ENCODE results near the gene MAML2. TPM values are rescaled to one million over a fixed set of nuclear protein-coding genes. Genes with fewer than 3 reads are reported as not detected.

The MAML2 gene
- total and polyA plus RNA-seq, 2 of the 8 experiments (the other 6 are each of a cell fraction or from before 2014, with no cell fraction given), result 3.8 to 6.6 TPM

DNA sequence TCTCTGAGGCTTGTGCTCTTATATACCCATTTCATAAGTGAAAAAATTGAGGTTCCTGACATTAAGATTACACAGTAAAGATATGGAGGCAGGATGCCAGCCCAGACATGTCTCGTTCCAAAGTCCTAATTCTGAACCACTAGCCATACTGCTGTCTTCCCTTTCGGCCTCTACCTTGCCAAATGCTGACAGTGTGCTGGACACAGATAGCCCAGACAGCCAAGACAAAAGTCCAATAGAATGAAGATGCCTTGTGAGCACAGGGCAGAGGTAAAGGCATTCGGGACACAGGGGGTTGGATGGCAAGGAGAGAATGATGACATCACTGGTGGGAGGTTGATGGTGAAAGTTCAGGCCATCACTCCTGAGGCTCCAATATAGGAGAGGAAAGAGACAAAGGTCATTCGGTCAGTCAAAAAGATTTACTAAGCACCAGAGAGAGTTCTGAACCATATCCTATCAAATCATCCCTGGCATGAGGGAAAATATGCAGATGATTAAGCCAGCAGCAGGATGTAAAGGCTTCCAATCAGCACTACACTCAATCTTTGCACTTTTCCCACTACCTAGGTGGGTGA lies 245.1 kb downstream of the MAML2 start (continued):
- no peak for TF ChIP-seq BCL11A (IDR thresholded peaks at IDR 0.05; ENCODE audit: low read depth in 2 of 2, low read length in 2 of 2)
- TF ChIP-seq CBX5 (IDR thresholded peaks at IDR 0.05; ENCODE audit: low read depth, low read length), result no peak
- TF ChIP-seq, protein P1, sequence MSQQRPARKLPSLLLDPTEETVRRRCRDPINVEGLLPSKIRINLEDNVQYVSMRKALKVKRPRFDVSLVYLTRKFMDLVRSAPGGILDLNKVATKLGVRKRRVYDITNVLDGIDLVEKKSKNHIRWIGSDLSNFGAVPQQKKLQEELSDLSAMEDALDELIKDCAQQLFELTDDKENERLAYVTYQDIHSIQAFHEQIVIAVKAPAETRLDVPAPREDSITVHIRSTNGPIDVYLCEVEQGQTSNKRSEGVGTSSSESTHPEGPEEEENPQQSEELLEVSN (IDR thresholded peaks at IDR 0.05), result no peak
